Naive thymus-derived CD4-positive, alpha-beta T cell (primary cell): ENCODE results near the gene MANSC4. TPM values are rescaled to one million over a fixed set of nuclear protein-coding genes. Genes with fewer than 3 reads are reported as not detected.

Experiments used
- ATAC-seq: fragments of 150-1000 bp; cut with Tn5 transposase; 2 replicates; pipeline ENCODE4 v1.10.0; 2021; ENCODE audit warnings: mild to moderate bottlenecking, moderate library complexity
- CTCF ChIA-PET: fragments of 350-600 bp; sonication (Branson Sonifier 250); formaldehyde crosslinking; loops from one replicate; lab custom pipeline; 2021; ENCODE audit warnings: antibody characterized with exemption; lab: Charles Lee
- POLR2A ChIA-PET: fragments of 350-600 bp; sonication (Branson Sonifier 250); formaldehyde crosslinking; loops from one replicate; lab custom pipeline; 2021; ENCODE audit warnings: antibody characterized with exemption, inconsistent platforms; lab: Charles Lee
- DNase-seq, 9 donors: peaks; one replicate each; pipeline versions ENCODE4 v3.0.0 to v3.0.0-alpha.2; 2020 to 2022; ENCODE audit warnings: mixed read lengths in 1 of 9
- H3K27ac ChIP-seq: one replicate; pipeline ENCODE4 v1.7.0; 2013; ENCODE audit warnings: mild to moderate bottlenecking, low read depth, low read length, moderate library complexity
- H3K27me3 ChIP-seq, 2 donors: one replicate each; pipeline ENCODE4 v1.7.0; 2013; ENCODE audit warnings: low read length in 2 of 2, mild to moderate bottlenecking in 2 of 2, moderate library complexity in 2 of 2; ENCODE audit not compliant: control insufficient read depth in 2 of 2, insufficient read depth in 2 of 2
- H3K36me3 ChIP-seq, 3 experiments: 1 replicate in 2 of 3; 2 replicates in 1 of 3; pipeline ENCODE4 v1.7.0; 2013; ENCODE audit warnings: low read length in 3 of 3, mild to moderate bottlenecking in 3 of 3, moderate library complexity in 1 of 3; ENCODE audit not compliant: insufficient read depth in 3 of 3, control insufficient read depth in 2 of 3
- H3K4me1 ChIP-seq, 2 donors: one replicate each; pipeline ENCODE4 v1.7.0; 2013; ENCODE audit warnings: low read length in 2 of 2, mild to moderate bottlenecking in 2 of 2, moderate library complexity in 1 of 2; ENCODE audit not compliant: control insufficient read depth in 2 of 2, insufficient read depth in 2 of 2
- H3K4me3 ChIP-seq: 2 replicates; pipeline ENCODE4 v1.7.0; 2013; ENCODE audit warnings: mild to moderate bottlenecking, low read length
- H3K9me3 ChIP-seq, 3 experiments: 1 replicate in 2 of 3; 2 replicates in 1 of 3; pipeline ENCODE4 v1.7.0; 2013; ENCODE audit warnings: low read length in 3 of 3; ENCODE audit not compliant: control insufficient read depth in 2 of 3
- H3K27ac Mint-ChIP-seq, 9 donors: one replicate each; pipeline ENCODE4 v1.8.0; 2020 to 2022; ENCODE audit warnings: mixed read lengths in 9 of 9, mild to moderate bottlenecking in 8 of 9, moderate library complexity in 5 of 9, inconsistent platforms in 2 of 9
- H3K27me3 Mint-ChIP-seq, 5 donors: one replicate each; pipeline ENCODE4 v1.8.0; 2021 to 2022; ENCODE audit warnings: mixed read lengths in 5 of 5, mild to moderate bottlenecking in 1 of 5
- H3K36me3 Mint-ChIP-seq, 5 donors: one replicate each; pipeline ENCODE4 v1.8.0; 2020 to 2022; ENCODE audit warnings: mixed read lengths in 5 of 5, mild to moderate bottlenecking in 3 of 5, inconsistent platforms in 1 of 5
- H3K4me1 Mint-ChIP-seq, 7 donors: one replicate each; pipeline ENCODE4 v1.8.0; 2020 to 2022; ENCODE audit warnings: mixed read lengths in 7 of 7, mild to moderate bottlenecking in 3 of 7, inconsistent platforms in 1 of 7
- H3K4me3 Mint-ChIP-seq, 10 donors: one replicate each; pipeline ENCODE4 v1.8.0; 2020 to 2022; ENCODE audit warnings: mild to moderate bottlenecking in 10 of 10, mixed read lengths in 10 of 10, moderate library complexity in 6 of 10, inconsistent platforms in 2 of 10
- H3K9me3 Mint-ChIP-seq, 11 donors: one replicate each; pipeline ENCODE4 v1.8.0; 2020 to 2022; ENCODE audit warnings: mixed read lengths in 11 of 11, mild to moderate bottlenecking in 4 of 11, inconsistent platforms in 1 of 11, moderate library complexity in 1 of 11
- intact Hi-C, 2 donors: fragments of 100-400 bp; cut with micrococcal nuclease; formaldehyde crosslinking; loops; one replicate each; pipeline ENCODE4 v1.15.1; 2023
- polyA plus RNA-seq, 2 donors: library from polyadenylated mRNA; unstranded; fragments of 300-500 nt; fragmentation: Illumina TruSeq; gene quantifications; one replicate each; pipeline ENCODE4 v1.2.3, GENCODE V29; 2021
- total RNA-seq, 6 experiments: library from RNA in 5 of 6; stranded (reverse) in 5 of 6; gene quantifications; 1 replicate in 5 of 6; 2 replicates in 1 of 6; pipeline ENCODE4 v1.2.3 and lab custom pipeline; 2021 to 2026

Gene MANSC4
- total and polyA plus RNA-seq, 7 experiments from 2014 or later = 0.64 TPM; not detected in 6

- Mint-ChIP-seq H3K9me3 (no peaks in the 10 kb centered on the region), H3K27me3 (peaks cover 0 to 51% (median 4%) of the 10 kb centered on the region in 5 donors), H3K36me3 (no peaks in the 10 kb centered on the region), H3K4me1 (peaks cover 0 to 34% (median 13%) of the 10 kb centered on the region in 7 donors), H3K27ac (peak overlapping the region in 6 of 9 donors; percentile 19 to 88 (median 74)), H3K4me3 (peak overlapping the region in 8 of 10 donors; percentile 31 to 86 (median 66))
- H3K9me3 ChIP-seq = no peaks in the 10 kb centered on the region
- no peaks in the 10 kb centered on the region for H3K27me3 ChIP-seq
- intact Hi-C loops = loop anchor here in 1 of 2 donors (1.0 to 5.0 kb wide), 3 partner anchors 42 to 370 kb away; partner anchors contain the start of genes CCDC91, KLHL42 and MANSC4
- CTCF ChIA-PET = interaction anchor here (0.5 to 3.8 kb wide), 16 partner anchors 12 to 1110 kb away, joined by 3 to 53 read pairs (median 3); no protein-coding TSS in a partner anchor
- H3K27ac ChIP-seq = no peak overlapping the region
- DNase-seq (peak in 6 of 9 donors; percentile 7 to 66 (median 17)), ATAC-seq (peak; percentile 73)
- H3K4me3 ChIP-seq = no peak overlapping the region
- POLR2A ChIA-PET = interaction anchor here (0.6 to 3.1 kb wide), 4 partner anchors 17 to 56 kb away, joined by 3 to 13 read pairs (median 4); partner anchors contain the start of genes KLHL42 and MANSC4
- peaks cover 0 to 8% of the 10 kb centered on the region in 2 donors for H3K4me1 ChIP-seq
- H3K36me3 ChIP-seq = no peaks in the 10 kb centered on the region
Observed at GRCh38 chr12:27822076-27822712, 42.2 kb upstream of the MANSC4 start.

- Histone ChIP-seq H3K4me3 (no peak overlapping the region), H3K27me3 (no peaks in the 10 kb centered on the region), H3K9me3 (no peaks in the 10 kb centered on the region), H3K27ac (no peak overlapping the region), H3K4me1 (peaks cover 0 to 8% of the 10 kb centered on the region in 2 donors), H3K36me3 (no peaks in the 10 kb centered on the region)
- H3K4me1 Mint-ChIP-seq = peaks cover 0 to 34% (median 13%) of the 10 kb centered on the region in 7 donors
- no peaks in the 10 kb centered on the region for H3K9me3 Mint-ChIP-seq
- intact Hi-C loops = loop anchor here (1.0 to 5.0 kb wide), 7 partner anchors 14 to 371 kb away; partner anchors contain the start of genes CCDC91 (in 1 of the 2), KLHL42 (in 1 of the 2) and MANSC4 (in 1 of the 2)
- H3K27me3 Mint-ChIP-seq = peaks cover 0 to 52% (median 4%) of the 10 kb centered on the region in 5 donors
- peak overlapping the region in 5 of 9 donors; percentile 8 to 88 (median 57) for H3K27ac Mint-ChIP-seq
- CTCF ChIA-PET = interaction anchor here (0.5 to 3.8 kb wide), 19 partner anchors 10 to 119 kb away, joined by 3 to 53 read pairs (median 4); no protein-coding TSS in a partner anchor
- POLR2A ChIA-PET = interaction anchor here (0.6 to 3.1 kb wide), 5 partner anchors 11 to 86 kb away, joined by 3 to 13 read pairs (median 4); partner anchors contain the start of genes KLHL42 and MANSC4
- H3K4me3 Mint-ChIP-seq = peak overlapping the region in 7 of 10 donors; percentile 31 to 70 (median 54)
- DNase-seq (peak in 7 of 9 donors; percentile 21 to 52 (median 42)), ATAC-seq (peak; percentile 56)
- no peaks in the 10 kb centered on the region for H3K36me3 Mint-ChIP-seq
Observed at GRCh38 chr12:27821259-27821973, 41.4 kb upstream of the MANSC4 start.

GRCh38 chr12:27820564-27820963 is 40.5 kb upstream of the MANSC4 start:
- Mint-ChIP-seq H3K4me3 (no peak overlapping the region), H3K9me3 (no peaks in the 10 kb centered on the region), H3K27me3 (peaks cover 0 to 45% (median 4%) of the 10 kb centered on the region in 5 donors), H3K36me3 (no peaks in the 10 kb centered on the region), H3K4me1 (peaks cover 0 to 34% (median 13%) of the 10 kb centered on the region in 7 donors), H3K27ac (peak overlapping the region in 1 of 9 donors; percentile 88)
- Histone ChIP-seq H3K27me3 (no peaks in the 10 kb centered on the region), H3K36me3 (no peaks in the 10 kb centered on the region), H3K9me3 (no peaks in the 10 kb centered on the region), H3K27ac (no peak overlapping the region), H3K4me3 (no peak overlapping the region), H3K4me1 (peaks cover 0 to 8% of the 10 kb centered on the region in 2 donors)
- CTCF ChIA-PET = interaction anchor here (0.6 to 3.8 kb wide), 13 partner anchors 9 to 166 kb away, joined by 3 to 53 read pairs (median 5); no protein-coding TSS in a partner anchor
- intact Hi-C loops = loop anchor here in 1 of 2 donors (5.0 kb wide), 2 partner anchors 117 to 372 kb away; partner anchors contain the start of gene CCDC91
- no peak for DNase-seq
- POLR2A ChIA-PET = interaction anchor here (1.0 to 3.1 kb wide), 3 partner anchors 15 to 86 kb away, joined by 4 to 13 read pairs (median 4); partner anchors contain the start of genes KLHL42 and MANSC4
- ATAC-seq = no peak

GRCh38 chr12:27818401-27818918 is 38.4 kb upstream of the MANSC4 start:
- no peak overlapping the region for H3K27ac ChIP-seq
- no peaks in the 10 kb centered on the region for H3K27me3 ChIP-seq
- Mint-ChIP-seq H3K9me3 (no peaks in the 10 kb centered on the region), H3K4me3 (no peak overlapping the region), H3K4me1 (peaks cover 10 to 40% (median 26%) of the 10 kb centered on the region in 7 donors), H3K36me3 (no peaks in the 10 kb centered on the region), H3K27ac (no peak overlapping the region), H3K27me3 (peaks cover 0 to 43% (median 2%) of the 10 kb centered on the region in 5 donors)
- H3K9me3 ChIP-seq = no peaks in the 10 kb centered on the region
- intact Hi-C loops = no loop called here
- ChIA-PET CTCF (no interaction called here), POLR2A (no interaction called here)
- no peaks in the 10 kb centered on the region for H3K36me3 ChIP-seq
- no peak for ATAC-seq
- H3K4me3 ChIP-seq = no peak overlapping the region
- DNase-seq = no peak
- peaks cover 8 to 14% of the 10 kb centered on the region in 2 donors for H3K4me1 ChIP-seq

GRCh38 chr12:27817766-27818165 is 37.7 kb upstream of the MANSC4 start:
- ATAC-seq = no peak
- peaks cover 8 to 14% of the 10 kb centered on the region in 2 donors for H3K4me1 ChIP-seq
- intact Hi-C loops = no loop called here
- CTCF ChIA-PET = interaction anchor here (0.7 kb wide), 1 partner anchor 85 kb away, joined by 3 read pairs; no protein-coding TSS in a partner anchor
- H3K4me3 Mint-ChIP-seq = no peak overlapping the region
- peaks cover 0 to 36% (median 2%) of the 10 kb centered on the region in 5 donors for H3K27me3 Mint-ChIP-seq
- no peaks in the 10 kb centered on the region for H3K36me3 Mint-ChIP-seq
- peaks cover 10 to 35% (median 26%) of the 10 kb centered on the region in 7 donors for H3K4me1 Mint-ChIP-seq
- H3K27me3 ChIP-seq = no peaks in the 10 kb centered on the region
- POLR2A ChIA-PET = no interaction called here
- no peaks in the 10 kb centered on the region for H3K9me3 ChIP-seq
- H3K27ac ChIP-seq = no peak overlapping the region
- H3K36me3 ChIP-seq = no peaks in the 10 kb centered on the region
- no peak overlapping the region for H3K4me3 ChIP-seq
- no peaks in the 10 kb centered on the region for H3K9me3 Mint-ChIP-seq
- no peak overlapping the region for H3K27ac Mint-ChIP-seq
- DNase-seq = no peak
